OCI-LY3 (cell line): ENCODE results near the gene CFAP54.
A peak's percentile ranks its signal among the peaks of the same experiment; 100 is the strongest.

Experiments
- H2AFZ ChIP-seq: fragments of 200-600, 300-600 bp; shearing (Covaris generic); 2 replicates; pipeline ENCODE4 v1.6.0; 2014; ENCODE audit warnings: antibody characterized with exemption, low read depth, low read length
- H3K27ac ChIP-seq: fragments of 200-600, 300-600 bp; sonication (generic); 2 replicates; pipeline ENCODE4 v1.5.1; 2014; ENCODE audit warnings: mild to moderate bottlenecking, low read length, moderate library complexity, mixed read lengths
- H3K27me3 ChIP-seq: fragments of 200-600, 300-600 bp; sonication (generic); 2 replicates; pipeline ENCODE4 v1.6.1; 2014; ENCODE audit warnings: low read depth, low read length, mixed read lengths
- H3K36me3 ChIP-seq: fragments of 200-600, 300-600 bp; sonication (generic); replicated peaks from 2 replicates; pipeline ENCODE3; 2014; ENCODE audit warnings: low read depth, low read length, mixed read lengths
- H3K4me1 ChIP-seq: fragments of 300-600, 200-600 bp; sonication (generic); 2 replicates; pipeline ENCODE4 v1.6.1; 2014; ENCODE audit warnings: low read length, mixed read lengths
- H3K4me2 ChIP-seq: fragments of 200-600, 300-600 bp; sonication (generic); 2 replicates; pipeline ENCODE4 v1.6.1; 2014; ENCODE audit warnings: low read length, mixed read lengths
- H3K4me3 ChIP-seq: fragments of 300-600, 200-600 bp; sonication (generic); 2 replicates; pipeline ENCODE4 v1.5.1; 2014; ENCODE audit warnings: antibody characterized with exemption, mild to moderate bottlenecking, low read length, moderate library complexity
- H3K79me2 ChIP-seq: fragments of 300-600, 200-600 bp; shearing (Covaris generic); 2 replicates; pipeline ENCODE4 v1.6.1; 2014; ENCODE audit warnings: mild to moderate bottlenecking, low read length, mixed read lengths
- H3K9ac ChIP-seq: fragments of 300-600, 200-600 bp; shearing (Covaris generic); 2 replicates; pipeline ENCODE4 v1.6.0; 2014; ENCODE audit warnings: mild to moderate bottlenecking, low read length, moderate library complexity
- H3K9me3 ChIP-seq: fragments of 200-600, 300-600 bp; shearing (Covaris generic); 2 replicates; pipeline ENCODE4 v1.6.1; 2014; ENCODE audit warnings: low read length, mixed read lengths; ENCODE audit not compliant: insufficient read depth
- H4K20me1 ChIP-seq: fragments of 200-600, 300-600 bp; sonication (generic); 2 replicates; pipeline ENCODE4 v1.6.1; 2016; ENCODE audit warnings: low read length, mixed read lengths; ENCODE audit not compliant: insufficient read depth
- EZH2phosphoT487 ChIP-seq: fragments of 200-600 bp; shearing (Covaris generic); IDR thresholded peaks from 2 replicates; pipeline ENCODE4 v1.6.1; 2018; ENCODE audit warnings: antibody characterized with exemption, mixed run types, low read depth
- TF ChIP-seq, protein P1 (sequence below): fragments of 200-600, 300-600 bp; sonication (generic); IDR thresholded peaks from 2 replicates; pipeline ENCODE4 v1.5.1; 2014; ENCODE audit warnings: antibody characterized with exemption, low read length, low read depth

The CFAP54 gene

DNA sequence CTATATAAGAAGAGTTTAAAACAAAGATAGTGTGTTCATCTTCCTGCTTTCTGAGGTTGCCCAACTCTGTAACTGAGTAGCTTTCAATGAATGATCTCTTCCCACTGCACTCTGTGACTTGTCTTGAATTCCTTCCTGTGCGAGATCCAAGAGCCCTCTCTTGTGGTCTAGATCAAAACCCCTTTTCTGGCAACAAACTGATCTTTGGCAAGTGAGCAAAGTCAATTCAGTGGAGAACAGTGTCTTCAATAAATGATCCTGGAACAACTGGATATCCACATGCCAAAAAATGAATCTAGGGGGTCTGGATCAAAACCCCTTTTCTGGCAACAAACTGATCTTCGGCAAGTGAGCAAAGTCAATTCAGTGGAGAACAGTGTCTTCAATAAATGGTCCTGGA is 8.5 kb downstream of the CFAP54 start:
- H3K4me3 ChIP-seq: no peak overlapping the region
- no peak overlapping the region for H2AFZ ChIP-seq
- peaks cover 28% of the 10 kb centered on the region for H3K4me1 ChIP-seq
- H3K27me3 ChIP-seq: no peaks in the 10 kb centered on the region
- H3K27ac ChIP-seq: no peak overlapping the region
- no peaks in the 10 kb centered on the region for H3K9me3 ChIP-seq
- no peak overlapping the region for H3K9ac ChIP-seq
- no peak overlapping the region for H3K4me2 ChIP-seq
- H3K79me2 ChIP-seq: no peaks in the 10 kb centered on the region
- H3K36me3 ChIP-seq: no peaks in the 10 kb centered on the region
- H4K20me1 ChIP-seq: no peaks in the 10 kb centered on the region
- TF ChIP-seq, protein P1, sequence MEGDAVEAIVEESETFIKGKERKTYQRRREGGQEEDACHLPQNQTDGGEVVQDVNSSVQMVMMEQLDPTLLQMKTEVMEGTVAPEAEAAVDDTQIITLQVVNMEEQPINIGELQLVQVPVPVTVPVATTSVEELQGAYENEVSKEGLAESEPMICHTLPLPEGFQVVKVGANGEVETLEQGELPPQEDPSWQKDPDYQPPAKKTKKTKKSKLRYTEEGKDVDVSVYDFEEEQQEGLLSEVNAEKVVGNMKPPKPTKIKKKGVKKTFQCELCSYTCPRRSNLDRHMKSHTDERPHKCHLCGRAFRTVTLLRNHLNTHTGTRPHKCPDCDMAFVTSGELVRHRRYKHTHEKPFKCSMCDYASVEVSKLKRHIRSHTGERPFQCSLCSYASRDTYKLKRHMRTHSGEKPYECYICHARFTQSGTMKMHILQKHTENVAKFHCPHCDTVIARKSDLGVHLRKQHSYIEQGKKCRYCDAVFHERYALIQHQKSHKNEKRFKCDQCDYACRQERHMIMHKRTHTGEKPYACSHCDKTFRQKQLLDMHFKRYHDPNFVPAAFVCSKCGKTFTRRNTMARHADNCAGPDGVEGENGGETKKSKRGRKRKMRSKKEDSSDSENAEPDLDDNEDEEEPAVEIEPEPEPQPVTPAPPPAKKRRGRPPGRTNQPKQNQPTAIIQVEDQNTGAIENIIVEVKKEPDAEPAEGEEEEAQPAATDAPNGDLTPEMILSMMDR: no peak
- TF ChIP-seq EZH2phosphoT487: no peak

- Histone ChIP-seq H3K79me2 (no peaks in the 10 kb centered on the region), H2AFZ (peak overlapping the region; percentile 94), H4K20me1 (no peaks in the 10 kb centered on the region), H3K4me1 (peaks cover 31% of the 10 kb centered on the region), H3K27me3 (no peaks in the 10 kb centered on the region), H3K9ac (peak overlapping the region; percentile 21; the same call in 1 of the 2 replicates), H3K27ac (peak overlapping the region; percentile 38), H3K36me3 (no peaks in the 10 kb centered on the region), H3K4me3 (peak overlapping the region; percentile 5), H3K9me3 (no peaks in the 10 kb centered on the region), H3K4me2 (peak overlapping the region; percentile 49)
- no peak for TF ChIP-seq EZH2phosphoT487
- TF ChIP-seq, protein P1: peak; percentile 68
These were observed 11.3 kb downstream of the CFAP54 start for GRCh38 chr12:96500693-96501092.

DNA sequence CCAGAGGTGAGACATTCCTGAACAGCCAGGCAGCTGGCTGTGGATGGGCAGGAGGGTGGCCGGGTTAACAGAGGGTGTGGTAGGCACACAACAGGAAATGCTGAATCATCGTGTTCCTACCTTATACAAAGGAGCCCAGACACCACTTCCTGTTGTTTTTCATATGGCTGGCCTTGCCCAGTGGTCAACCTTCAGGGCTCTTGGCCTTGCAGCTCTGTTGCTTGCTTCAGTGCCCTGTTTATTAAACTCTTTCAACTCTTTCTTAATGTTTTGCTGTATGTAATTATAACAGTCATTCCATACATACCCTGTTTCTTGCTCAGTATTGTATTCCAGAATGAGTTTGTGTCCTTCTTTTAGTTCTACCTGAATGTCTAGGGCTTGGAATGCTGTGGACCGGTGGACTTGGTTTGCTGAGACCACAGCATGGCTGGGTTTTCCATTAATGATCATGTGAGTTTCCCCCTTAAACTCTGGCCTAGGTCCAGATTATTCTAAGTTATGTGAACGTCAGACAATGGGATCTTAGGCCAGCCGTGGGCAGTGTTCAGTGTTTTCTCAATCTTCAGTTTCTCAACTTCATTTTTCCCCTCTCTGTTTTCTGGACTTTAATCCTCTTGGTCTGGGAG is 11.9 kb downstream of the CFAP54 start:
- Histone ChIP-seq H3K27ac (peak overlapping the region; percentile 38), H3K4me2 (peak overlapping the region; percentile 49), H3K9me3 (no peaks in the 10 kb centered on the region), H3K4me3 (peak overlapping the region; percentile 5), H3K9ac (peak overlapping the region; percentile 21; the same call in 1 of the 2 replicates), H2AFZ (peak overlapping the region; percentile 94), H3K79me2 (no peaks in the 10 kb centered on the region), H4K20me1 (no peaks in the 10 kb centered on the region), H3K4me1 (peaks cover 27% of the 10 kb centered on the region), H3K36me3 (no peaks in the 10 kb centered on the region), H3K27me3 (no peaks in the 10 kb centered on the region)
- TF ChIP-seq, protein P1: no peak
- no peak for TF ChIP-seq EZH2phosphoT487

DNA sequence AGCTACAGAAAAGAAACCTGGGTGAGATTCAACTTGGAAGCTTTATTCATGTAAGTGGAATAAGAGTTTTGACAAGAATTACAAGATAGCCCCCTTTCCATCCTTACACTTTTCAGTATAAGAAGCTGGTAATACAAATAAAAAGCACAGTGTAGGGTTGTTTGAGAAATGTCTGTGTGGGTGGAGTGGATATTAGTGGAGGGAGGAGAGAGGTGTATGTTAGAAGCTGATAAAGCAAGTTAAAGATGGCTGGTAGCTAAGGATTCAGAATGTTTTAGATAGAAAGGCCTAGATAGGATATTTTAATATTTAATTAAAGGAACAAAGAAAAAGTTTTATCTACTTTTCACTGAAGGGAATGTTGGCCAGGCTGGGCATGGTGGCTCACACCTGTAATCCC is 12.5 kb downstream of the CFAP54 start:
- Histone ChIP-seq H3K36me3 (no peaks in the 10 kb centered on the region), H3K27me3 (no peaks in the 10 kb centered on the region), H2AFZ (peak overlapping the region; percentile 94; the same call in 1 of the 2 replicates), H4K20me1 (no peaks in the 10 kb centered on the region), H3K79me2 (no peaks in the 10 kb centered on the region), H3K4me2 (peak overlapping the region; percentile 49; the same call in 1 of the 2 replicates), H3K9ac (no peak overlapping the region), H3K9me3 (no peaks in the 10 kb centered on the region), H3K4me1 (peaks cover 27% of the 10 kb centered on the region), H3K4me3 (no peak overlapping the region), H3K27ac (peak overlapping the region; percentile 38)
- no peak for TF ChIP-seq EZH2phosphoT487
- TF ChIP-seq, protein P1: no peak
